ENCODE results near the gene ALDH18A1.

GRCh38 chr10:95605163-95605562 is 51.3 kb downstream of the ALDH18A1 start:
- TF ChIP-seq EZH2 (IDR thresholded peaks at IDR 0.05) (no peak), POLR2AphosphoS5 (IDR thresholded peaks at IDR 0.05; ENCODE audit: borderline replicate concordance, low read depth, low read length) (no peak)

Data from SK-N-MC (cell line).